ENCODE results near the gene RAD51B. TPM values are rescaled to one million over a fixed set of nuclear protein-coding genes. Genes with fewer than 3 reads are reported as not detected.

The RAD51B gene
- total and polyA plus RNA-seq, 2 of the 13 experiments (the other 11 are each of a cell fraction or from before 2014, with no cell fraction given), result 7.0 to 9.5 TPM

GRCh38 chr14:68421116-68421515 is 601.5 kb downstream of the RAD51B start:
- Histone ChIP-seq H4K20me1 (ENCODE audit: insufficient read depth, low read length) (no peaks in the 10 kb centered on the region), H3K27me3 (ENCODE audit: control insufficient read depth in 1 of 2, insufficient read depth in 2 of 2, low read length in 2 of 2) (no peaks in the 10 kb centered on the region), H3K27ac (ENCODE audit: extremely low read length, insufficient read depth, low read length) (no peak overlapping the region), H3K4me1 (ENCODE audit: insufficient read depth, low read length) (peaks cover 7% of the 10 kb centered on the region; the same call in 1 of the 2 replicates), H3K36me3 (replicated peaks in 1 of 2; ENCODE audit: control insufficient read depth in 1 of 2, insufficient read depth in 2 of 2, low read length in 2 of 2) (no peaks in the 10 kb centered on the region), H3K4me3 (replicated peaks in 1 of 3; ENCODE audit: insufficient read depth in 1 of 3, low read depth in 2 of 3, low read length in 3 of 3) (no peak overlapping the region), H3K4me2 (ENCODE audit: low read depth, low read length) (no peak overlapping the region), H3K9ac (ENCODE audit: insufficient read depth, low read depth, low read length) (no peak overlapping the region), H3K79me2 (ENCODE audit: insufficient read depth, low read length) (no peaks in the 10 kb centered on the region), H3K9me3 (ENCODE audit: low read length) (no peaks in the 10 kb centered on the region), H2AFZ (ENCODE audit: low read length) (no peak overlapping the region)
- DNase-seq (ENCODE audit: low spot score), result no peak
- TF ChIP-seq JUNB (CRISPR knock-in tag; IDR thresholded peaks at IDR 0.05; ENCODE audit: borderline replicate concordance), result no peak
- no peak for TF ChIP-seq AHDC1 (CRISPR knock-in tag; IDR thresholded peaks at IDR 0.05; ENCODE audit: borderline replicate concordance)
- no peak for TF ChIP-seq LRRFIP1 (CRISPR knock-in tag; conservative IDR thresholded peaks at IDR 0.05)
- no peak for TF ChIP-seq ZMYM3 (CRISPR knock-in tag; IDR thresholded peaks at IDR 0.05)
- TF ChIP-seq ISX (CRISPR knock-in tag; conservative IDR thresholded peaks at IDR 0.05), result no peak
- no peak for TF ChIP-seq ZNF292 (CRISPR knock-in tag; IDR thresholded peaks at IDR 0.05; ENCODE audit: borderline replicate concordance, low read depth)
- no peak for TF ChIP-seq CTCF (CRISPR knock-in tag; IDR thresholded peaks at IDR 0.05)
- TF ChIP-seq SMAD3 (CRISPR knock-in tag; IDR thresholded peaks at IDR 0.05), result no peak
- TF ChIP-seq PRMT3 (CRISPR knock-in tag; IDR thresholded peaks at IDR 0.05; ENCODE audit: borderline replicate concordance, low read depth), result no peak
- TF ChIP-seq ZNF224 (CRISPR knock-in tag; IDR thresholded peaks at IDR 0.05), result no peak
- TF ChIP-seq NFE2 (CRISPR knock-in tag; IDR thresholded peaks at IDR 0.05), result no peak
- FAIRE-seq, result no peak
- no TSS peak for BruUV-seq (replicated peaks)
- WGBS (ENCODE audit: low lambda C conversion rate), result 86% methylated on average over 1 of the region's 3 CpGs
- in situ Hi-C loops (cut with HindIII; ENCODE audit: extremely low pct_ligation_motif_present, low pct_unique_long_range_greater_than_20kb), result no loop called here
- no peak for ATAC-seq
- intact Hi-C loops (cut with micrococcal nuclease; ENCODE audit: unreplicated experiment), result no loop called here
- POLR2A ChIA-PET, result no interaction called here
- CTCF ChIA-PET (ENCODE audit: low intra/inter-chr PET ratio, low total read pairs), result no interaction called here

Measured in HepG2 (cell line).